ENCODE results near the gene C16orf54. TPM values are rescaled to one million over a fixed set of nuclear protein-coding genes. Genes with fewer than 3 reads are reported as not detected.
"Not testable (repeated sequence)": the region's sequence is repeated elsewhere in the genome, so short reads cannot be mapped to it uniquely, and the experiment has no call there.

The C16orf54 gene
- polyA plus RNA-seq, 4 donors: 0.16 to 0.42 (median 0.26) TPM

GRCh38 chr16:29770250-29770929 lies 24.6 kb upstream of the C16orf54 start:
- no peak for DNase-seq (ENCODE audit: low read depth in 4 of 4, low spot score in 3 of 4)

DNA sequence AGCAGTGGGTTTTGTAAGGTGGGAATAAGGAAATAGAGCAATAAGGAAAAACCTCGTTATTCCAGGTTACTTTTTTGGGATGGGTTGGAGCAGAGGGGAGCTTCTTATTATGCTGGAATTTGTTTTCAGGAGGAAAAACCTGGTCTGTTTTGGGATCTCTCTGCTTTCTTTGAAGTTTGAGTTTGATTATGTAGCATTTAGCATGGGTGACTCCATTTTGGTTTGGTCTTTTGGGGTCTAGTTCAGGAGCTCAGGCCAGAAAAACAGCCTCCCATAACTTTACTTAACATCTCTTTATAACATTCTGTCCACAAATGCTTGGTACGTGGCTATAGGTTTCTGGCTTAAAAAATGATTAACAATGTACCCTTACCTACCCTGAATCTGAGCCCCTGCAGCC lies 23.7 kb upstream of the C16orf54 start:
- DNase-seq (ENCODE audit: low read depth in 4 of 4, low spot score in 3 of 4): no peak

- no peak for DNase-seq (ENCODE audit: low read depth in 4 of 4, low spot score in 3 of 4)
Measured at GRCh38 chr16:29767062-29767461, 21.3 kb upstream of the C16orf54 start.

DNA sequence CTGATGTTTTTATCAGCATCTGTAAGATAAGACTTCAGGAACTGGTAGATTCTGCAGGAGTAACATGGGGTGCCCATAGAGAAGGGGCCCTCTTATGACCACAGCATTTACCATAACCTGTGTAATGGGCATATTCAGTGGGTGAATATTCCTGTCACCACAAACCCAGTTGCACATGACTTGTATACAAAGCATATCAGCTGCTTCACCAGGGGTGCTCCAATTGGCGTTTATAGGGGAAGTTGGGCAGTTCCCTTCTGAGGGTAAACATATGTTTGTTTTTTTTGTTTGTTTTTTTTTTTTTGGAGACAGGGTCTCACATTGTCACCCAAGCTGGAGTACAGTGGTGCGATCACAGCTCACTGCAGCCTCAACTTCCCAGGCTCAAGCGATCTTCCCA lies 20.8 kb upstream of the C16orf54 start:
- no peak for DNase-seq (ENCODE audit: low read depth in 4 of 4, low spot score in 3 of 4)

DNA sequence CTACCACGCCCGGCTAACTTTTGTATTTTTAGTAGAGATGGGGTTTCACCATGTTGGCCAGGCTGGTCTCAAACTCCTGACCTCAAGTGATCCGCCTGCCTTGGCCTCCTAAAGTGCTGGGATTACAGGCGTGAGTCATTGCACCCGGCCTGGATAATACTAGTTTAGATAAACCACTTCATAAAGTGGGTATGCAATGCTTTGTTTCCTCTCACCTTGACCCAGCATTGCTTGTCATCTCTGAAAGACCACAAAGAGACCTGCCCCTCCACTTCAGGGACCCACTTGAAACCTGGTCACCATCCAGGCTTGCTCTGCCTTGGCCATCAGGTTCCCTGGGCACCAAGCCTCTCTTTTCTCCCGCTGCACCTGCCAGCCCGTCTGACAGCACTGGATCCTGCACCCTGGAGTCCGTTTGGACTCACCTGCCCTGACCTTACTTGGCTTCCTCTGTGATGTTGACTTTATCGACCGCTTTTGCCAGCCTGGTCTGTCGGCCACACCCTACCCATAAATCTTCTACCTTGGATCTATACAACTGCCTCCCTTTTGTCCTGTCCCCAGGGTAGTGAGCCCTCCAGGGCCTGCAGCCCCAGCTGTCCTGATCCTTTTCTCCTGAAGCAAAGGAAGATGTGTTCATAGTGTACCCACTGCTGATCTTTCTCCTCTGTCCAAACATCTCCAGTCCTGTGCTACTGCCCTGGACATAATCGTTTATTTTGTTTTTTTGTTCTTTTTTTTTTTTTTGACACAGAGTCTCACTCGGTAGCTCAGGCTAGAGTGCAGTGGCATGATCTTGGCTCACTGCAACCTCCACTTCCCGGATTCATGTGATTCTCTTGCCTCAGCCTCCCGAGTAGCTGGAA lies 19.6 kb upstream of the C16orf54 start:
- DNase-seq (ENCODE audit: low read depth in 4 of 4, low spot score in 3 of 4): no peak

- DNase-seq (ENCODE audit: low read depth in 4 of 4, low spot score in 3 of 4): no peak
Measured at GRCh38 chr16:29763326-29763725, 17.5 kb upstream of the C16orf54 start.

GRCh38 chr16:29761882-29762281 lies 16.1 kb upstream of the C16orf54 start:
- DNase-seq (ENCODE audit: low read depth in 4 of 4, low spot score in 3 of 4): no peak

DNA sequence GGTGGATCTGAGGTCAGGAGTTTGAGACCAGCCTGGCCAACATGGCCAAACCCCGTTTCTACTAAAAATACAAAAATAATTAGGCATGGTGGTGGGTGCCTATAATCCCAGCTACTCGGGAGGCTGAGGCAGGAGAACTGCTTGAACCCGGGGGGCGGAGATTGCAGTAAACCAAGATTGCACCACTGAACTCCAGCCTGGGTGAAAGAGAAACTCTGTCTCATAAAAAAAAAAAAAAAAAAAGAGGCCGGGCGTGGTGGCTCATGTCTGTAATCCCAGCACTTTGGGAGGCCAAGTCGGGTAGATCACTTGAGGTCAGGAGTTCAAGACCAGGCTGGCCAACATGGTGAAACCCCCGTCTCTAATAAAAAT lies 15.5 kb upstream of the C16orf54 start:
- DNase-seq (ENCODE audit: low read depth in 4 of 4, low spot score in 3 of 4): not testable (repeated sequence)

GRCh38 chr16:29760567-29761279 lies 14.9 kb upstream of the C16orf54 start:
- DNase-seq (ENCODE audit: low read depth in 4 of 4, low spot score in 3 of 4): peak in 1 of 4 donors; percentile 16

DNA sequence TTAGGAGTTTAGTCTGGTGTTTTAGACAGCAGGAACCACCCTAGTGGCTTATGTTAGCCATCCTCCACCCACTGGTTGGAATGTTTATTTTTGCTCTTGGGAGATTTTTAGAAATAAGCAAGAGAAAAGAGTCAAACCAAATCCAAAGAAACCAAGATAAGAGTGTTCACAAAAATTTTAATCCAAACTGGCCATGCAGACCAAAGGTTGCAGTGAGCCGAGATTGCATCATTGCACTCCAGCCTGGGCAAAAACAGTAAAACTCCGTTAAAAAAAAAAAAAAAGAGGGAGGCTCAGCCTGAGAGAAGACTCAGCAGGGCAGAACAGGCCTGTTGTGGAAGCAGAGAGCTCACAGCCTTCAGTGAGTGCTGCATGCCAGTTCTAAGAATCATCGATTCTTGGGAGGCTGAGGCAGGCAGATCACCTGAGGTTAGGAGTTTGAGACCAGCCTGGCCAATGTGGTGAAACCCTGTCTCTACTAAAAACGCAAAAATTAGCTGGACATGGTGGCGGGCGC lies 12.2 kb upstream of the C16orf54 start:
- DNase-seq (ENCODE audit: low read depth in 4 of 4, low spot score in 3 of 4): no peak

DNA sequence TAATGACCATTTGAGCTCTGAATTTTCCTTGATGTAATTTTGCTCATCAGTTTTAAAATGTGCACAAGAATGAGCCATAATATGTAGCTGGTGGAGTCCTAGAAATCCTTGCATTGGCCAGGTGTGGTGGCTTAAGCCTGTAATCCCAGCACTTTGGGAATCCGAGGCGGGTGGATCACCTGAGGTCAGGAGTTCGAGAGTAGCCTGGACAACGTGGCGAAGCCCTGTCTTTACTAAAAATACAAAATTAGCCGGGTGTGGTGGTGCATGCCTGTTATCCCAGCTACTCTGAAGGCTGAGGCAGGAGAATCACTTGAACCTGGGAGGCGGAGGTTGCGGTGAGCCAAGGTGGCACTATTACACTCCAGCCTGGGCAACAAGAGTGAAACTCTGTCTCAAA lies 11.3 kb upstream of the C16orf54 start:
- DNase-seq (ENCODE audit: low read depth in 4 of 4, low spot score in 3 of 4): not testable (repeated sequence)

DNA sequence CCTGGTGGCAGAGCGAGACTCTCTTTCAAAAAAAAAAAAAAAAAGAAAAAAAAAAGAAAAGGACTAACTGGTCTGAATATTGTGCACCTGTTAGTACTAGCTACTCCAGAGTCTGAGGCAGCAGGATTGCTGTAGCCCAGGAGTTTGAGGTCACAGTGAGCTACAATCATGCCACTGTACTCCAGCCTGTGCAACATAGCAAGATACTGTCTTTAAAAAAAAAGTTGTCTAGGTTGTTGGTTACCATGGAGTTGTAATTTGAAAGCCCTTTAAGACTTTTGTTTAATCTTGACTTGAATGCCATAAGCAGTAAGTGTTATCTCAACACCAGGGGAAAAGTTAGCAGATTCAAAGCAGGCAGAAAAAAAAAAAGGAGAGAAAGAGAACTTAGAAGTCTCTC lies 10.9 kb upstream of the C16orf54 start:
- no peak for DNase-seq (ENCODE audit: low read depth in 4 of 4, low spot score in 3 of 4)

GRCh38 chr16:29753516-29753915 lies 7.7 kb upstream of the C16orf54 start:
- DNase-seq (ENCODE audit: low read depth in 4 of 4, low spot score in 3 of 4): no peak

DNA sequence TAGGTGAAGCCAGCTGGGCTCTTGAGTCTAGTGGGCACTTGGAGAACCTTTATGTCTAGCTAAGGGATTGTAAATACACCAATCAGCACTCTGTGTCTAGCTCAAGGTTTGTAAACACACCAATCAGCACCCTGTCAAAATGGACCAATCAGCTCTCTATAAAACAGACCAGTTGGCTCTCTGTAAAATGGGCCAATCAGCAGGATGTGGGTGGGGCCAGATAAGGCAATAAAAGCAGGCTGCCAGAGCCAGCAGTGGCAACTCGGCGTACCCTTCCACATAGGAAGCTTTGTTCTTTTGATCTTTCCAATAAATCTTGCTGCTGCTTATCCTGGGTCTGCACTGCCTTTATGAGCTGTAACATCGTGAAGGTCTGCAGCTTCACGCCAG lies 3.0 kb upstream of the C16orf54 start:
- DNase-seq (ENCODE audit: low read depth in 4 of 4, low spot score in 3 of 4): not testable (repeated sequence)

GRCh38 chr16:29747947-29748759 lies 2.4 kb upstream of the C16orf54 start:
- no peak for DNase-seq (ENCODE audit: low read depth in 4 of 4, low spot score in 3 of 4)

DNA sequence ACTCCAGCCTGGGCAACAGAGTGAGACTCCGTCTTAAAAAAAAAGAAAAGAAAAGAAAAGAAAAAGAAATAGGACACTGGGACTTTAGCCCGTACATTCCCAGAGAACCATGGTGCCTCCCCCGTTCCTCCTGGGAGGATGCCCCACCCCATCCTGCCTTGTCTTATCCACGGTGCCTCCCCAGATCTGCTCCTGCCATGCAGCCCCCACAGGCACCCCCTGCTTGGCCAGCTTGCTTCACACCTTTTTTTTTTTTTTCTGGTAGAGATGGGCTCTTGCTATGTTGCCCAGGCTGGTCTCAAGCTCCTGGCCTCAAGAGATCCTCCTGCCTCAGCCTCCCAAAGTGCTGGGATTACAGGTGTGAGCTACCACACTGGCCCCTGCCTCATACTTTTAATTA lies 728 bp upstream of the C16orf54 start:
- DNase-seq (ENCODE audit: low read depth in 4 of 4, low spot score in 3 of 4): not testable (repeated sequence)

DNA sequence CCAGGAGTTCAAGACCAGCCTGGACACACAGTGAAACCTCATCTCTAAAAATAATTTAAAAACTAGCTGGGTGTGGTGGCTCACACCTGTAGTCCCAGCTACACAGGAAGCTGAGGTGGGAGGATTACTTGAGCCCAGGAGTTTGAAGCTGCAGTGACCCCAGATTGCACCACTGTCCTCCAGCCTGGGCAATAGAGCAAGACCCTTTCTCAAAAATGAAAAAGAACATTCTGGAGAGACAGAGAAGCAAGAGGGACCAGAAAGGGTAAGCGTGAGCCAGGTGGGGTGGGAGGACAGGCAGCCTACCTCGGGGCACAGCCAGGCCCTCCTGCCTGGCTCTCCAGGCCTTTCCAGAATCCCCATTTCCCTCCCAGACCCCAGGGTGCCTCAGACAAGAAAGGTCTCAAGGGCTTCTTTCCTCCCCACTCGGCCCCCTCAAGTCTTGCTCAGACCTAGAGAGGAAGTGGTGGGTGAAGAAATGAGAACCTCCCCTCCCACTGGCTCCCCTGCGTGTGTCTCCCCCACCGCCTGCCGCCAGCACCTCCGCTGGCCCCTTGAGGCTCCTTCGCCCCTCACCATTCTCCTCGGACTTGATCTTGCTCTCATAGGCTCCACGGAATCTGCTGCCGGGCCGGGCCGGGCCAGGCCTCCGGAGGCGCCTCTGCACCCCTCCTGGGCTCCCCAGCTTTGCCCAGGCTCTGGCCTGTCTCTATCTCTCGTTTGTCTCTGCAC lies 503 bp downstream of the C16orf54 start:
- no peak for DNase-seq (ENCODE audit: low read depth in 4 of 4, low spot score in 3 of 4)

DNA sequence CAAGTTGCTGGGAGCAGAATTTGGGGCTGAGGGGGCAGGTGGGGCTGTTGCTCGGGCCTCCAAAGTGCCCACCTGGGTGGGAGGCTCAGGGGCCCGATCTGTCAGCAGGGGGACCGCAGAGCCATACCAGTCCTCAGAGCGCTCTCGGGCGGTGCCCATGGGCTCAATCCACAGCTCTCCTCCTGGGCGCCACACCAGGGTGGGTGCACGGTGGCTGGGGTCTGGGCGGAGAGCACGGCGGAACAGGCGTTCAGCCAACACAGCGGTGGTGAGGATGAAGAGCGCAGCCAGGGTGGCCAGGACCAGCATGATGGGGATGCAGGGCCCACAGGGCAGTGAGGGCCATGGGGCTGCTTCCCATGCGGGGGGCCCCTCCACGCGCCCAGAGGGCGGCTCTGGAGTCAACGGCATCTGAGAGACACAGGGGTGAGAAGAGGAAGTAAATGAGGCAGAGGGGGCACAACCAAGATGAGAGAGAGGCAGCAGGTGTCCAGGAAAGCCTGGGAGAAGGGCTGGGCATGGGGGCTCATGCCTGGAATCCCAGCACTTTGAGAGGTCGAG lies 1.2 kb downstream of the C16orf54 start:
- DNase-seq (ENCODE audit: low read depth in 4 of 4, low spot score in 3 of 4): no peak

- no peak for DNase-seq (ENCODE audit: low read depth in 4 of 4, low spot score in 3 of 4)
Measured at GRCh38 chr16:29743827-29744531, 1.8 kb downstream of the C16orf54 start.

Data from left renal pelvis (tissue), 4 donors.